HUES48 (cell line): ENCODE measurements around the gene CSKMT.
"Not testable (repeated sequence)": the region's sequence is repeated elsewhere in the genome, so short reads cannot be mapped to it uniquely, and the experiment has no call there.

Experiments
- H3K27ac ChIP-seq: one replicate; pipeline ENCODE4 v1.7.0; 2013; ENCODE audit warnings: low read depth, low read length, inconsistent platforms
- H3K27me3 ChIP-seq: 2 replicates; pipeline ENCODE4 v1.6.1; 2013; ENCODE audit warnings: mild to moderate bottlenecking, low read length; ENCODE audit not compliant: control insufficient read depth, insufficient read depth
- H3K36me3 ChIP-seq: 2 replicates; pipeline ENCODE4 v1.6.1; 2013; ENCODE audit warnings: low read length; ENCODE audit not compliant: control insufficient read depth, insufficient read depth
- H3K4me1 ChIP-seq: 2 replicates; pipeline ENCODE4 v1.6.1; 2013; ENCODE audit warnings: mild to moderate bottlenecking, low read length; ENCODE audit not compliant: control insufficient read depth, insufficient read depth
- H3K4me3 ChIP-seq: 2 replicates; pipeline ENCODE4 v1.5.1; 2013; ENCODE audit warnings: mild to moderate bottlenecking, low read depth, low read length
- H3K9ac ChIP-seq: 2 replicates; pipeline ENCODE4 v1.6.1; 2013; ENCODE audit warnings: mild to moderate bottlenecking, low read depth, low read length, moderate library complexity
- H3K9me3 ChIP-seq: 2 replicates; pipeline ENCODE4 v1.6.1; 2013; ENCODE audit warnings: low read length; ENCODE audit not compliant: control insufficient read depth, insufficient read depth

Gene CSKMT, protein sequence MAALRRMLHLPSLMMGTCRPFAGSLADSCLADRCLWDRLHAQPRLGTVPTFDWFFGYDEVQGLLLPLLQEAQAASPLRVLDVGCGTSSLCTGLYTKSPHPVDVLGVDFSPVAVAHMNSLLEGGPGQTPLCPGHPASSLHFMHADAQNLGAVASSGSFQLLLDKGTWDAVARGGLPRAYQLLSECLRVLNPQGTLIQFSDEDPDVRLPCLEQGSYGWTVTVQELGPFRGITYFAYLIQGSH

DNA sequence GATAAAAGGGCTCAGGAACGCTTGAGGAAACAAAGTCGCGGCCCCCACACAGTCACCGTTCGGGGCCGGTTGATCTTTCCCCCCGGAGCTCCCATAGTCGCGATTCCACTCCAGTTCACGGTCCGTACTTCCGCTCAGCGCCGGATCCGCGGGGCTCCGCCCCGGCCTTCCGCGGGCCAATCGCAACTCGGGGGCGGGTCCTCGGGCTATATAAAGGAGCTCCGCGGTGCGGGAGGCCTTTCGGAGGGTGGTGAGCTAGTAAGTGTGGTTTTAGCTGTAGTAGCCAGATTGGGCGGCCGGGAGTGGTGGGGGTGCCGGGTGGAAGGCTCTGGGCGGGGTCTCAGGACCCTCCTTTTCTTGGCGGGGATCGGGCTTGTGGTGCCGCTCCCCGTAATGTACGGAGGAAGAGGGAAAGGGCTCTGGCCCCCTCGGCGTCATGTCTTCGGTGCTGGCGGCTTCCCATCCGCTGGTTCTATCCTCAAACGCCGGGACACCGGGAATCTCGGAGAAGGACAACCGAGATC is at the start of gene CSKMT, which contains the start of gene C11orf98:
Gene CSKMT, plus strand, starts transcription at position 238 of the 524 bp plus-strand sequence. CDS start 568 bp downstream, outside the sequence.
Gene C11orf98, minus strand, starts transcription at position 136 of the 524 bp plus-strand sequence. Its CDS starts 41 bp downstream, at position 95.
- peak within 1 kb of the TSS; percentile 98 for H3K9ac ChIP-seq
- H3K27ac ChIP-seq = peak within 1 kb of the TSS; percentile 97
- peaks cover 12% of the 10 kb centered on the region; the same call in 1 of the 2 replicates for H3K4me1 ChIP-seq
- no peaks in the 10 kb centered on the region for H3K27me3 ChIP-seq
- H3K4me3 ChIP-seq = peak within 1 kb of the TSS; percentile 73
- H3K9me3 ChIP-seq = no peaks in the 10 kb centered on the region
- H3K36me3 ChIP-seq = peaks cover 30% of the 10 kb centered on the region

DNA sequence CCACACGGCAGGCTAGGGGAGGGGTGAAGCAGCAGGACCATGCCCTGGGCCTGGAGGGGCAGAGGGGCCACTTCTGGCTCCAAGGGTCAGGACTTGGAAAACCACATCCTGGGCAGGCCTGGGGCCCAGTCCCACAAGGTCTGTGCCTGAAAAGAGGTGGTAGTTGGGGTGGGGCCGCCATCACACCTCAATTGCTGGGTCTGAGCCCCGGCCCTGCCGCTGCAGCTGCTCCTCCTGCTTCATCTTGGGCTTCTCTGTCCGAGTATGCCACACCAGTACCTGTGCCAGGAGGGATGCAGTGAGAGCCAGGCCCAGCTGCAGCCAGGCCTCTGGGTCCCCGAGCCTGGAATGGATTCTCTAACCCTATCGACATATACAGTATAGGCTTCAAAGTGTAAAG is 49.6 kb upstream of the CSKMT start:
- Histone ChIP-seq H3K27ac (no peak overlapping the region), H3K36me3 (peaks cover 5% of the 10 kb centered on the region; the same call in 1 of the 2 replicates), H3K4me1 (peaks cover 6% of the 10 kb centered on the region; the same call in 1 of the 2 replicates), H3K4me3 (no peak overlapping the region), H3K9ac (no peak overlapping the region), H3K9me3 (no peaks in the 10 kb centered on the region), H3K27me3 (no peaks in the 10 kb centered on the region; the same call in 1 of the 2 replicates)

DNA sequence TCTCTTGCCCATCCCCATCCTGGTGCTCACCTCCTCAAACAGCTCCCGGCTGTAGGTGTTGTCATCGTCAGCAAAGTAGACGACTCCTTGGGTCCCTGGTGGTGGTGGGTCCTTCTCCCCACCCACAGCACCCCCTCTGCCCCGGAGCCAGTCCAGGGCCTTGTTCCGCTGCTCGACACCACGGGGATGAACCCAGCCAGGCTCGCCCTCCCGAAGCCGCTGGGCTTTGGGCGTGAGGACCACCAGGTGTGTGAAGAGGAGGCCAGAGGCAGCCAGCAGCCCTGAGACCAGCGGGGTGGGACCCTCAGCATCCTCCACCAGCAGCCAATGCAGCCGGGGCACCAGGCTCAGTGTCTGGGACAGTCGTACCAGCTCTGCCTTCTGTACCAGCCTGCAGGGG is 48.2 kb upstream of the CSKMT start:
- not testable (repeated sequence) for H3K9me3 ChIP-seq, H3K4me3 ChIP-seq, H3K4me1 ChIP-seq, H3K27ac ChIP-seq, H3K36me3 ChIP-seq, H3K9ac ChIP-seq, H3K27me3 ChIP-seq

DNA sequence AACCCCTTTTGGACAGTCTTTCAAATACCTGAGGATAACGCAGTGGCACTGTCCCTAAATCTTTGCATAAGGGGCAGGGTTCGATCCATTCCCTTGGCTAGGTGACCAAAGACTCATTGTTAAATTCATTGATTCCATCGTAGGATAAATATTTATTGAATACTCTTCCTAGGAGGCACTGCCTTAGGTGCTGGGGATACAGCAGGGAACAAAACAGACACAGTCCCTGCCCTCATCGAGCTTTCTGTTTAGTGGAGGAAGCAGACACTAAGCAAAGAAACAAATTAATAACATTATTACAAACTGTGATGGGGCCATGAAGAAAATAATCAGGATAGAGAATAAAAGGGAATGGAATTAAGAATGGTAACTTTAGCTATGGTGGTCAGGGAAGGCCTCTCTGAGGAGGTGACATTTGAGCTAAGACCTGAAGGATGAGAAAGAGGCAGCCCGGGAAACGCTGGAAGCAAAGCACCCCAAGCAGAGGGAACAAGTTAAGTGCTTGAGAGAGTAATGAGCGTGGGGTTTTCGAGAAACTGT is 44.0 kb upstream of the CSKMT start:
- peaks cover 9% of the 10 kb centered on the region; the same call in 1 of the 2 replicates for H3K4me1 ChIP-seq
- peaks cover 22% of the 10 kb centered on the region for H3K36me3 ChIP-seq

DNA sequence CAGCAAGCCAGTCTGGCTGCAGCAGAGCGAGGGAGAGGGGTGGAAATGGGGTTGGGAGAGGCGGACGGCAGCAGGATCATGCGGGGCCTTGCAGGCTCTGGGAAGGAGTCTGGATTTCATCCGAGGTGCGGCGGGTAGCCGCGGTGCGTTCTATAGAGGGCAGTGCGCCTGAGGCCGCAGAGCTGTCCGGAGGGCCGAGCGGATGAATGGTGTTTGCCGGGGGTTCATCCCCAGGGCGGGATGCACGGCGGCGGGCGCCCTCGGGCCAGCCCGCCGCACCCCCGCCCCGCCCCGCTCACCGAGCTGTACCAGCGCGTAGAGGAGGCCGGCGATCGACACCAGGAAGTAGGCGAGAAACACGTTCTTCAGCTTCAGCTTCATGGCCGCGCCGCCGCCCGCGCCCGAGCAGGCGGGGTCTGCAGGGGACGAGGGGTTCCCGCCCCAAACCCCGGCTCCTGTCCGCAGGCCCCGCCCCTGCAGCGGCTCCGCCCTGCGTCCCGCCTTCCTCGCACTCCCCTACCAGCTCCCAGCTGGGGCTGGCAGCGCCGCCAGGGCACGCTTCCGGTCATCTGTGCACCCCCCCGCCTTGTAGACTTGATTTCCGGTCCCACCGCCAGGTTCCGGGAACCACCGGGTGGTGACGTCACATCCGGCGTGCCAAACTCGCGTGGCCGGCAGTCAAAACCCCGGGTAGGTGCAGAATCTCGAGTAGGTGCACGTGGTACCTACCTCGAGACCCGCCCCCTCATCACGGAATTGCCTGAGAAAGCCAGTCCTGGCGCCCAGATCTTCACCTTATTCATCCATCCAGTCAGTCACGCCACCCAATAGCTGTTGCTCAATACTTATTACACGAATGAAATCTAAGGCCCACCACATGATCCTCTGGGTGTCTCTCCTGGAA is 43.3 kb upstream of the CSKMT start, which contains the start of gene B3GAT3:
Gene B3GAT3, minus strand, starts transcription at position 420 of the 904 bp plus-strand sequence. Its CDS starts 39 bp downstream, at position 381.
- Histone ChIP-seq H3K27ac (peak within 1 kb of the TSS; percentile 95), H3K9me3 (no peaks in the 10 kb centered on the region), H3K4me1 (peaks cover 9% of the 10 kb centered on the region; the same call in 1 of the 2 replicates), H3K36me3 (peaks cover 29% of the 10 kb centered on the region), H3K4me3 (peak within 1 kb of the TSS; percentile 87), H3K27me3 (no peaks in the 10 kb centered on the region), H3K9ac (peak within 1 kb of the TSS; percentile 78)

More for the DNA sequence above, 44.0 kb upstream of the CSKMT start:
- Histone ChIP-seq H3K9me3 (no peaks in the 10 kb centered on the region), H3K27me3 (no peaks in the 10 kb centered on the region), H3K4me3 (peak overlapping the region; percentile 87), H3K9ac (peak overlapping the region; percentile 78), H3K27ac (peak overlapping the region; percentile 95)

DNA sequence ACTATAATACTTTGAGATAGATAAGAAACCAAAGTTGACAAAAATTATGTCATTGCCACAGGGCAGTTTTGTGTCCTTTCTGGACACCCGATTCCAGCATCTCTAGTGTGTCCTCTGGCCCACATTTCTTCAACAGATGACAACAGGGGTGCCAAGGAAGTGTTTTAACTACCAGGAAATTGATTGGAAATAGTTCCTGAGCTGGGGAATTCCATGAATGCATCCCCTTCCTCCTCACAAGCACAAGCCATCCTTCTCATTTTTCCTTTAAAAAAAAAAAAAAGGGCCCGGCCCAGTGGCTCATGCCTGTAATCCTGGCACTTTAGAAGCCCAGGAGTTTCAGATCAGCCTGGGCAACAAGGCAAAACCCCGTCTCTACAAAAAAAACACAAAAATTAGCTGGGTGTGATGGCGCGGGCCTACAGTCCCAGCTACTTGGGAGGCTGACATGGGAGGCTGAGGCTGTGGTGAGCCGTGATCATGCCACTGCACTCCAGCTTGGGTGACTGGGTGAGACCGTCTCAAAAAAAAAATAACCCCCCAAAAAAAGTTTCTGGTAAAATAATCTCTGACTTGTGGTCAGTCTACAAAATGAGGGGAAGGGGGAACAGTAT is 42.5 kb upstream of the CSKMT start:
- Histone ChIP-seq H3K27me3 (no peaks in the 10 kb centered on the region), H3K4me3 (peak overlapping the region; percentile 87), H3K4me1 (peaks cover 9% of the 10 kb centered on the region; the same call in 1 of the 2 replicates), H3K36me3 (peaks cover 32% of the 10 kb centered on the region), H3K9ac (peak overlapping the region; percentile 23; the same call in 1 of the 2 replicates), H3K9me3 (no peaks in the 10 kb centered on the region), H3K27ac (peak overlapping the region; percentile 95)

DNA sequence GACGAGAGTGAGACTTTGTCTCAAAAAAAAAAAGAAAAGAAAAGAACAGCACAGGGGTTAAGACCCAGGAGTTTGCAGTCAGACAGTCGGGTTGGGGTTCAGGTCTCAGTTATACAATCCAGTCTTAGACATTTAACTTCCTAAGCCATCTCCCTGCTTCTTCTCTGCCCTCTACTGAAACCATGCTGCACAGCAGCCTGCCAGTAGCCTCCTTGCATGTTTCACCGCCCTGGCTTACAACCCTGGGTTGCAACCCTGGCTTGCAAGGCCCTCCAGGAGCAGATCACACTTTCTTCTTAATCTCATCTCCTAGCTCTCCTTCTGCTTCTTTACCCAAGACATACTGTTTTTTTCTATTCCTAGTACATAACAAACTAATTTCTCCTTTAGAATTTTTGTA is 37.4 kb upstream of the CSKMT start:
- Histone ChIP-seq H3K9me3 (no peaks in the 10 kb centered on the region), H3K36me3 (peaks cover 81% of the 10 kb centered on the region), H3K27ac (no peak overlapping the region), H3K9ac (no peak overlapping the region), H3K4me1 (no peaks in the 10 kb centered on the region), H3K27me3 (no peaks in the 10 kb centered on the region), H3K4me3 (no peak overlapping the region)

DNA sequence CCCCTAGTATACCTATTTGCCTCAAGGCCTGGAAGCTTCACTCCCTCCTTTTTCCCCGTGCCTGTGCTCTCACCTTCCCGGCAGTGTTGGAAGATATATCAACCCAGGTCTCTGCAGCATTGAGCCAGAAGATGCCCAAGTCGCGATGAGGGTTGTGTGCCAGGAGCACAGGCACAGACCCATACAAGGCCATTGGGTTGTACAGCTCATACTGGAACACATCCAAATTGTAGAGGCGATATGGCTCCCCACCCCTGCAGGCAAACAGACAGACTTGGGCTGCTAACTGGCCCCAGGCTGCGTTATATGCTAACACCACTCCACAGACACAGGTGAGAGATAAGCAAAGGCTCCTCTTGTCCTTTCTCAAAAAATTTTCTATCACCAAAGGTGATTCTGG is 32.6 kb upstream of the CSKMT start:
- H3K4me1 ChIP-seq = no peaks in the 10 kb centered on the region
- peaks cover 94% of the 10 kb centered on the region for H3K36me3 ChIP-seq
- no peak overlapping the region for H3K27ac ChIP-seq
- no peaks in the 10 kb centered on the region for H3K27me3 ChIP-seq
- H3K9me3 ChIP-seq = no peaks in the 10 kb centered on the region
- H3K9ac ChIP-seq = no peak overlapping the region
- H3K4me3 ChIP-seq = no peak overlapping the region

DNA sequence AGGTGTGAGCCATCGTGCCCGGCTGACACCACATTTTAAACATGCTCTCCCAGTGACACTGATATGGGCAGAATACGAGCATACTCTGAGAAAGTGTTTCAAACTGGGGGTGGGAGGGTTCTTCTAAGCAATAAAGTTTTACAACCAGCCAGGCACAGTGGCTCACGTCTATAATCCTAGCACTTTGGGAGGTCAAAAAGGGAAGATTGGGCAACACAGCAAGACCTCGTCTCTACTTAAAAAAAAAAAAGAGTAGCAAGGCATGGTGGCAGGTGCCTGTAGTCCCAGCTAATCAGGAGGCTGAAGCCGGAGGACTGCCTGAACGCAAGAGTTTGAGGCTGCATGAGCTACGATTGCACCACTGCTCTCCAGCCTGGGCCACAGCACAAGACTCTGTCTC is 20.9 kb upstream of the CSKMT start:
- H3K4me1 ChIP-seq = no peaks in the 10 kb centered on the region

DNA sequence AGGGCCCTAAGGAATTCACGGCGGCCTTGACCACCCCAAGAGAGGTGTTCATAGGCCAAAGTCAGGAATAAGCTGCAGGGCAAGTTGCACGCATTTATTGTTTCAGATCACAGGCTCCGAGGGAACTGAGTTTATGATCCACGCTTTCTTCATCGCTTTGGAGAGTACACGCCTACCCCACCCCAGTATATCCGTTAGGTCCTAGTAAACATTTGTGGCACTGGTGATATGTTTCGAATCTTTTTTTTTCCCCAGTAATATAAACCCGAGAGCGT is 19.5 kb upstream of the CSKMT start:
- H3K27ac ChIP-seq = peak overlapping the region; percentile 98
- no peaks in the 10 kb centered on the region for H3K4me1 ChIP-seq
- peak overlapping the region; percentile 95 for H3K4me3 ChIP-seq
- no peaks in the 10 kb centered on the region for H3K27me3 ChIP-seq
- H3K9me3 ChIP-seq = no peaks in the 10 kb centered on the region
- peak overlapping the region; percentile 97 for H3K9ac ChIP-seq
- H3K36me3 ChIP-seq = peaks cover 44% of the 10 kb centered on the region

More for the DNA sequence above, 20.9 kb upstream of the CSKMT start:
- H3K4me3 ChIP-seq = no peak overlapping the region
- no peak overlapping the region for H3K9ac ChIP-seq
- H3K9me3 ChIP-seq = no peaks in the 10 kb centered on the region
- peaks cover 42% of the 10 kb centered on the region for H3K36me3 ChIP-seq
- no peaks in the 10 kb centered on the region for H3K27me3 ChIP-seq
- H3K27ac ChIP-seq = no peak overlapping the region
